ENCODE measurements around the gene ZNF81. TPM values are rescaled to one million over a fixed set of nuclear protein-coding genes. Genes with fewer than 3 reads are reported as not detected.

ZNF81 gene
- total RNA-seq, 2 donors from 2014 or later, result 4.2 to 6.9 TPM

DNA sequence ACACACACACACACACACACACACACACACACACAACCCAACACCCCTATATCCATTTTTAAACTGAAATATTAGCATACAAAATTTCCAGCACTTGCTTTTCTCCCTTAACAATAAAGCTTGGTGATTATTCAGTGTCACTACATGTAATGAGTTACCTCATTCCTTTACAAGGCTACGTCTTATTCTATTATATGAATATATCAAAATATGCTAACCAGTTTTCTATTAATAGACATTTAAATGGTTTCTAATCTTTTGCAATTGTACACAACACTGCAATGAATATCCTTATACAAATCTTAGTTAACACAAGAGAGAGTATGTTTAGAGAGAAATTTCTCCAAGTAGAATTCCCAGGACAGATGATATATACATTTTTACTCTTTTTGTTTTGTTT, 14.2 kb downstream of the ZNF81 start:
- ATAC-seq, result no peak
- no peaks in the 10 kb centered on the region for H3K36me3 ChIP-seq (replicated peaks in 1 of 2; ENCODE audit: insufficient read depth in 1 of 2, low read depth in 2 of 2)
- no peaks in the 10 kb centered on the region for H3K4me1 ChIP-seq
- no peak for DNase-seq
- TF ChIP-seq, protein P1, sequence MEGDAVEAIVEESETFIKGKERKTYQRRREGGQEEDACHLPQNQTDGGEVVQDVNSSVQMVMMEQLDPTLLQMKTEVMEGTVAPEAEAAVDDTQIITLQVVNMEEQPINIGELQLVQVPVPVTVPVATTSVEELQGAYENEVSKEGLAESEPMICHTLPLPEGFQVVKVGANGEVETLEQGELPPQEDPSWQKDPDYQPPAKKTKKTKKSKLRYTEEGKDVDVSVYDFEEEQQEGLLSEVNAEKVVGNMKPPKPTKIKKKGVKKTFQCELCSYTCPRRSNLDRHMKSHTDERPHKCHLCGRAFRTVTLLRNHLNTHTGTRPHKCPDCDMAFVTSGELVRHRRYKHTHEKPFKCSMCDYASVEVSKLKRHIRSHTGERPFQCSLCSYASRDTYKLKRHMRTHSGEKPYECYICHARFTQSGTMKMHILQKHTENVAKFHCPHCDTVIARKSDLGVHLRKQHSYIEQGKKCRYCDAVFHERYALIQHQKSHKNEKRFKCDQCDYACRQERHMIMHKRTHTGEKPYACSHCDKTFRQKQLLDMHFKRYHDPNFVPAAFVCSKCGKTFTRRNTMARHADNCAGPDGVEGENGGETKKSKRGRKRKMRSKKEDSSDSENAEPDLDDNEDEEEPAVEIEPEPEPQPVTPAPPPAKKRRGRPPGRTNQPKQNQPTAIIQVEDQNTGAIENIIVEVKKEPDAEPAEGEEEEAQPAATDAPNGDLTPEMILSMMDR (IDR thresholded peaks at IDR 0.05), result no peak
- no peak for TF ChIP-seq POLR2A (IDR thresholded peaks at IDR 0.05)
- intact Hi-C loops (cut with DNase I), result loop anchor here (5.0 kb wide), 1 partner anchor 176 kb away; no protein-coding TSS in a partner anchor
- H3K9me3 ChIP-seq, result no peaks in the 10 kb centered on the region
- H3K4me3 ChIP-seq, result no peak overlapping the region
- no peaks in the 10 kb centered on the region for H3K27me3 ChIP-seq
- no peak overlapping the region for H3K27ac ChIP-seq
- 71 to 88% methylated on average over 1 of the region's 1 CpG for WGBS, 2 donors

DNA sequence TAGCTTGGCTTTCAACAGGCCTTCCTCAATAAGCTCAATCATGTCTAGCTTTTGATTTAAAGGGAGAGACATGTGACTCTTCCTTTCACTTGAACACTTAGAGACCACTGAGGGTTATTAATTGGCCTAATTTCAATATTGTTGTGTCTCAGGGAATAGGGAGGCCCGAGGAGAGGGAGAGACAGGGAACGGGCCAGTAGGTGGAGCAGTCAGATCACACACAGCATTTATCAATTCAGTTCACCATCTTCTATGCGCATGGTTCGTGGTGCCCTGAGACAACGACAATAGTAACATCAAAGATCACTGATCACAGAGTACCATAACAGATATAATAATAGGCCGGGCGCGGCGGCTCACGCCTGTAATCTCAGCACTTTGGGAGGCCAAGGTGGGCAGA, 17.8 kb downstream of the ZNF81 start:
- Histone ChIP-seq H3K27me3 (no peaks in the 10 kb centered on the region), H3K4me1 (no peaks in the 10 kb centered on the region), H3K27ac (no peak overlapping the region), H3K4me3 (no peak overlapping the region), H3K36me3 (replicated peaks in 1 of 2; ENCODE audit: insufficient read depth in 1 of 2, low read depth in 2 of 2) (no peaks in the 10 kb centered on the region), H3K9me3 (no peaks in the 10 kb centered on the region)
- WGBS, 2 donors, result 19 to 36% methylated on average over 5 of the region's 10 CpGs
- TF ChIP-seq, protein P1 (IDR thresholded peaks at IDR 0.05), result peak in 6 of 7 experiments; percentile 13 to 56 (median 46)
- no peak for TF ChIP-seq POLR2A (IDR thresholded peaks at IDR 0.05)
- intact Hi-C loops (cut with DNase I), result loop anchor here (5.0 kb wide), 1 partner anchor 173 kb away; no protein-coding TSS in a partner anchor
- ATAC-seq (no peak), DNase-seq (peak; percentile 18 to 48 (median 26))

DNA sequence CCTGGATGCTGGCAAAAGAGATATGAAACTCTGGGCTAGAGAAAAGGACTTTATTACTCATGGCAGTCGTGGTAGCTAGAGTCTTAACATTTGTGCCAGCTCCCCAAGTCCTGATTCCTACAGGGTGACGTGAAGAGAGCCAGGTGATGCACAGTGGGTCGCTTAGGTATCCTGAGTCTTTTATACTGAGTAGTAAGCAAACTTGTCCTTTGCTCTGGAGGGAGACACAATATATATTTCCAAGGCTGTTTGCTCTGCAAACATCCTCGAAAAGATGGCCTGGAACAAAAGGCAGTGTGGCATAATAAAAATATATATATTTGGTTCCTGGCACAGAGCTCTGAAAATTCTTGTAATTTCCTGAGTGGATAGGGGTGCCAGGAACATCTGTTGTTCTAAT, 23.0 kb downstream of the ZNF81 start:
- no peak for DNase-seq
- WGBS, 2 donors, result 48 to 85% methylated on average over 3 to 4 of the region's 4 CpGs
- H3K36me3 ChIP-seq (replicated peaks in 1 of 2; ENCODE audit: insufficient read depth in 1 of 2, low read depth in 2 of 2), result no peaks in the 10 kb centered on the region
- intact Hi-C loops (cut with DNase I), result no loop called here
- no peaks in the 10 kb centered on the region for H3K27me3 ChIP-seq
- no peak for TF ChIP-seq POLR2A (IDR thresholded peaks at IDR 0.05)
- TF ChIP-seq, protein P1 (IDR thresholded peaks at IDR 0.05), result no peak
- H3K4me3 ChIP-seq, result no peak overlapping the region
- ATAC-seq, result no peak
- H3K4me1 ChIP-seq, result peaks cover 16% of the 10 kb centered on the region
- no peak overlapping the region for H3K27ac ChIP-seq
- H3K9me3 ChIP-seq, result no peaks in the 10 kb centered on the region

DNA sequence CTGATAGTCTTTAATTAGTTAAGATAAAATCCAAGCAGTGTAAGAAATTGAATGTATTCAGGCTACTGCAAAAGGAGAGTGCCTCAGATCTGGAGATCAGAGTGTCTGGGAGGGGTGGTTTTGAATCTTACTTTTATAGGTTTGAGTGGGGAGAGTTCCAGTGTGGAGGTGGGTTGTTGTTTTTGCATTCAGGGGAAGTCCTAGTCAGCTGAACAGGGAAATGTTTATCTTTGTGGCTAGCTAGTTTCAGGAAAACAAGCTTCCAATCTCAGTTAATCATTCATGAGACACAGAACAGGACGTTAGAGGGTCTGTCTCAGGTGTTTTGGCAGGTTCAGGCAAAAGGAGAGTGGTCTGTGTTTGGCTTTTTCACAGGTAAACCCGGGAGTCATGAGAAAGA, 26.0 kb downstream of the ZNF81 start:
- intact Hi-C loops (cut with DNase I), result no loop called here
- Histone ChIP-seq H3K9me3 (no peaks in the 10 kb centered on the region), H3K27ac (peak overlapping the region in 3 of 4 donors; percentile 24 to 63 (median 55)), H3K4me3 (no peak overlapping the region), H3K4me1 (peaks cover 16% of the 10 kb centered on the region), H3K36me3 (replicated peaks in 1 of 2; ENCODE audit: insufficient read depth in 1 of 2, low read depth in 2 of 2) (no peaks in the 10 kb centered on the region), H3K27me3 (no peaks in the 10 kb centered on the region)
- TF ChIP-seq, protein P1 (IDR thresholded peaks at IDR 0.05), result no peak
- no peak for TF ChIP-seq POLR2A (IDR thresholded peaks at IDR 0.05)
- ATAC-seq (no peak), DNase-seq (no peak)
- WGBS, 2 donors, result 20 to 22% methylated on average over 2 of the region's 2 CpGs

DNA sequence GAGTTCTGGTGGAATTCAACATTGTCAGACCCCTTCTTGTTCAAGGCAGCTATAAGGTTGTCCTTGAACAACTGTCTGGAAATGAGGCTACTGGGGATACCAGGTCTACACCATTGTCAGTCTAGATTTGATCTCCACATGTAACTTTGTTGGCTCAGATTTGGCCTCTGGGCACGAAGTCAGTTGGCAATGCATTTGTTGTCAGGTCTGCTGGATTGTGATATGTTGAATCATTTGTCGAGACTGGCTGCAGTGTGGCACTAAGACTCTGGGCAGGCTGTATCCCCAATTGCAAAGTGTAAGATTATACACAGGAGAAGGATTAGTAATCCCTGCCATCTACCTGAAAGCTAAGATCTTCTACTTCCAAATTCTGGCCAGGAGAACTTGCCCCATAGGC, 26.5 kb downstream of the ZNF81 start:
- DNase-seq (peak; percentile 33 to 66 (median 48)), ATAC-seq (no peak)
- Histone ChIP-seq H3K9me3 (no peaks in the 10 kb centered on the region), H3K36me3 (replicated peaks in 1 of 2; ENCODE audit: insufficient read depth in 1 of 2, low read depth in 2 of 2) (no peaks in the 10 kb centered on the region), H3K27me3 (no peaks in the 10 kb centered on the region), H3K4me1 (peaks cover 16% of the 10 kb centered on the region), H3K27ac (peak overlapping the region in 3 of 4 donors; percentile 24 to 63 (median 55)), H3K4me3 (no peak overlapping the region)
- intact Hi-C loops (cut with DNase I), result no loop called here
- WGBS, 2 donors, result 27% methylated on average over 2 of the region's 2 CpGs; no CpG with 5 or more reads in 1 of the 2 donors
- TF ChIP-seq, protein P1 (IDR thresholded peaks at IDR 0.05), result no peak
- TF ChIP-seq POLR2A (IDR thresholded peaks at IDR 0.05), result no peak
